ENCODE measurements around the gene USHBP1.

GRCh38 chr19:17300992-17301619 is 36.6 kb upstream of the USHBP1 start:
- no peak for TF ChIP-seq CTCF (IDR thresholded peaks at IDR 0.05)
- TF ChIP-seq POLR2A (IDR thresholded peaks at IDR 0.05), result no peak

All from right lobe of liver (tissue), 4 donors.